ENCODE data around the gene CTSH. TPM values are rescaled to one million over a fixed set of nuclear protein-coding genes. Genes with fewer than 3 reads are reported as not detected.

The CTSH gene
- total RNA-seq, 1 donor from 2014 or later: 52.6 TPM

DNA sequence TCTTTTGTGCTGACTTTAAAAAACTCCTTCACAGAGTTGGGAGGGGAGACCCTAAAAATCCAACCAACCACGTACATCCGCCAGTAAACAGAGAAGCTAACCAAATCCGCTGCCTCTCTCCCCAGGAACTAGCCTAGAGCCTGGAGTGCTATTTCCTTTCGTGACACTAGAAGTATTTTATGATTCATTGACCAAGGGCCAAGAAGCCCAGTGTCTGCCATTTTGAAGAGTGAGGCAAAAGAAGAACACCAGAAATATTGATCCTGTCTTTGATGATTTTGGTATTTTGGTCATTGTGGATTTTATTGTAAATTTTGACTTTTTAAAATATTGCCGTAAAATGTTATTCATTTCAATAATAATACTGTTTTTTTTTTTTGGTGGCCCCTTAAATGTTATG is 10.5 kb upstream of the CTSH start:
- Histone ChIP-seq H3K27me3 (ENCODE audit: low read depth) (peaks cover 5% of the 10 kb centered on the region), H3K36me3 (no peaks in the 10 kb centered on the region), H3K4me3 (no peak overlapping the region), H3K4me1 (peaks cover 24% of the 10 kb centered on the region), H3K27ac (replicated peaks) (no peak overlapping the region), H3K9me3 (replicated peaks) (no peaks in the 10 kb centered on the region)
- TF ChIP-seq, protein P1, sequence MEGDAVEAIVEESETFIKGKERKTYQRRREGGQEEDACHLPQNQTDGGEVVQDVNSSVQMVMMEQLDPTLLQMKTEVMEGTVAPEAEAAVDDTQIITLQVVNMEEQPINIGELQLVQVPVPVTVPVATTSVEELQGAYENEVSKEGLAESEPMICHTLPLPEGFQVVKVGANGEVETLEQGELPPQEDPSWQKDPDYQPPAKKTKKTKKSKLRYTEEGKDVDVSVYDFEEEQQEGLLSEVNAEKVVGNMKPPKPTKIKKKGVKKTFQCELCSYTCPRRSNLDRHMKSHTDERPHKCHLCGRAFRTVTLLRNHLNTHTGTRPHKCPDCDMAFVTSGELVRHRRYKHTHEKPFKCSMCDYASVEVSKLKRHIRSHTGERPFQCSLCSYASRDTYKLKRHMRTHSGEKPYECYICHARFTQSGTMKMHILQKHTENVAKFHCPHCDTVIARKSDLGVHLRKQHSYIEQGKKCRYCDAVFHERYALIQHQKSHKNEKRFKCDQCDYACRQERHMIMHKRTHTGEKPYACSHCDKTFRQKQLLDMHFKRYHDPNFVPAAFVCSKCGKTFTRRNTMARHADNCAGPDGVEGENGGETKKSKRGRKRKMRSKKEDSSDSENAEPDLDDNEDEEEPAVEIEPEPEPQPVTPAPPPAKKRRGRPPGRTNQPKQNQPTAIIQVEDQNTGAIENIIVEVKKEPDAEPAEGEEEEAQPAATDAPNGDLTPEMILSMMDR (IDR thresholded peaks at IDR 0.05; ENCODE audit: borderline replicate concordance): no peak
- intact Hi-C loops (cut with micrococcal nuclease): no loop called here
- no peak for DNase-seq

DNA sequence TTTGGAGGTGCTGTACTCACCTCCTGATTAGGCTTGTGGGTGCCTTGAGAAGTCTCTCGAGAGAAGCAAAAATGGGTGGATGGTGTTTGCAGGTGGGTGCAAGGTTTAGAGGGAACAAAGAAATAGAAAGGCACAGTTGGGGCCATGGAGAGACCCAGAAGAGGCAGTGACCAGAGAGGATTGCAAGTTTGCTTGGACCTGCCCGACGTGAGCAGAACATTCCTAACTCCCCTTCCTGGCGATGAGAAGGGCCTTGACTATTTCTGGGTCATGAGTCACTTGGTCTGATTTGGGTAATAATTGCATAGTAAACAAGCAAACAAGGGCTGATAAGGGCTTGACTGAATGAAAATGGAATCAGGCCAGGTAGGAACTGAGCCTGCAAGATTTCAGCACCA is 7.0 kb upstream of the CTSH start:
- TF ChIP-seq, protein P1 (IDR thresholded peaks at IDR 0.05; ENCODE audit: borderline replicate concordance): no peak
- Histone ChIP-seq H3K4me1 (peaks cover 32% of the 10 kb centered on the region), H3K27me3 (ENCODE audit: low read depth) (no peaks in the 10 kb centered on the region), H3K9me3 (replicated peaks) (no peaks in the 10 kb centered on the region), H3K36me3 (no peaks in the 10 kb centered on the region), H3K27ac (replicated peaks) (peak overlapping the region; percentile 67), H3K4me3 (no peak overlapping the region)
- intact Hi-C loops (cut with micrococcal nuclease): no loop called here
- no peak for DNase-seq

DNA sequence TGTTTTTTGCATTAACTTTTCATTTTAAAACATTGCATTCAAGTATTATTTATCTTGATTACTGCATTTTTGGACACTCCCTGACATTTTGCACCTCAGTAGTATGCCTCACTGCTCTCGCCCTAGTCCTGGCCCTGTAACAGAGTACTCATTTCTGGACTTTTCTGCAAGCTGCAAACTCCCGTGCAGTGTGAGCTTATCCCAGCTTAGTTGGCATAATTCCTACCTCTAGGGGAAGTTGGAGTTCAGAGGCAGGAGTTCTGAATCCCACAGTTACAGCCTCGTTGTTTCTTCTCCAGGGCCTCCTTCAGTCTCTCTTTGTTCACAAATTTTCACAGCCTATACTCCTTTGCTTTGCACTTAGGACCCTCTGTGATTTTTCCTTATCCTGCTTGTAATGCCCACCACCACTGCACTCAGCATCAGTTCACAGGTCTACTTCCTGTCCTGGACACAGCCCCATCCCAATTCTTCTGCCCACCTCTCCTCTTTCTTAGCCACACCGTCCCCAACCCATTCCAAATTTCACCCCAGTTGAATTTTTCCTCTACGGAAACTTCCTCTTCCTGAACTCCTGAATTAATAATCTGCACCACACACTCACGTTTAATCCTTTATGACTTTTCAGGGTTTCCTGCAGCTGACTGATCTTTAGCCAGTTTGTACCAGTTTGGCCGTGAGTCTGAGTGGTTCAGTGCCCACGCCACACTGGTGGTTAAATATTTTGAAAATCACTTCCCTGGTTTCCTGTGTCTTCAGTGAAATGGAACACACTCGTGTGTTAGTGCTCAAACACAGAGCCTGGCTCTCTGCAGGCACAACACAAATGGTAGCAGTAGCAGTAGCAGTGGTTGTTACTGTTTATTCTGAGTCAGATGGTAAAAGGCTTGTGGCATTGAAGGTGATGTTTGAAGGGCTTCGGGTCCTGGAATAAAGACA is 6.3 kb upstream of the CTSH start:
- intact Hi-C loops (cut with micrococcal nuclease): no loop called here
- Histone ChIP-seq H3K4me3 (no peak overlapping the region), H3K36me3 (no peaks in the 10 kb centered on the region), H3K27ac (replicated peaks) (peak overlapping the region; percentile 67), H3K27me3 (ENCODE audit: low read depth) (no peaks in the 10 kb centered on the region), H3K4me1 (peaks cover 32% of the 10 kb centered on the region), H3K9me3 (replicated peaks) (no peaks in the 10 kb centered on the region)
- TF ChIP-seq, protein P1 (IDR thresholded peaks at IDR 0.05; ENCODE audit: borderline replicate concordance): peak; percentile 39
- no peak for DNase-seq

DNA sequence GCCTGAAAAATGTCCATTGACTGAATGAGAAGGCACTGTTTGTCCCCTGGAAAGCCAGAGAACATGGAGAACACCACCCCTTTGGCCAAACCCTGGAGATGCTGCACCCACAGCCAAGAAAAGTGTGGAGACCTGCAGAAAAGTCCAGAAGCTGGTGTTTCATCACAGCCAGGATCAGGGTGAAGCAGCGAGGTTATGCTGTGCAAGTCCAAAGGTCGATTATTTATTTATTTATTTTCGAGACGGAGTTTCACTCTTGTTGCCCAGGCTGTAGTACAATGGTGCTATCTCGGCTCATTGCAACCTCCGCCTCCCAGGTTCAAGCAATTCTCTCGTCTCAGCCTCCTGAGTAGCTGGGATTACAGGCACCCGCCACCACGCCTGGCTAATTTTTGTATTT is 5.5 kb upstream of the CTSH start:
- intact Hi-C loops (cut with micrococcal nuclease): no loop called here
- peaks cover 32% of the 10 kb centered on the region for H3K4me1 ChIP-seq
- TF ChIP-seq, protein P1 (IDR thresholded peaks at IDR 0.05; ENCODE audit: borderline replicate concordance): no peak
- no peaks in the 10 kb centered on the region for H3K36me3 ChIP-seq
- no peak for DNase-seq
- H3K4me3 ChIP-seq: no peak overlapping the region
- peak overlapping the region; percentile 67 for H3K27ac ChIP-seq (replicated peaks)
- no peaks in the 10 kb centered on the region for H3K9me3 ChIP-seq (replicated peaks)
- no peaks in the 10 kb centered on the region for H3K27me3 ChIP-seq (ENCODE audit: low read depth)

DNA sequence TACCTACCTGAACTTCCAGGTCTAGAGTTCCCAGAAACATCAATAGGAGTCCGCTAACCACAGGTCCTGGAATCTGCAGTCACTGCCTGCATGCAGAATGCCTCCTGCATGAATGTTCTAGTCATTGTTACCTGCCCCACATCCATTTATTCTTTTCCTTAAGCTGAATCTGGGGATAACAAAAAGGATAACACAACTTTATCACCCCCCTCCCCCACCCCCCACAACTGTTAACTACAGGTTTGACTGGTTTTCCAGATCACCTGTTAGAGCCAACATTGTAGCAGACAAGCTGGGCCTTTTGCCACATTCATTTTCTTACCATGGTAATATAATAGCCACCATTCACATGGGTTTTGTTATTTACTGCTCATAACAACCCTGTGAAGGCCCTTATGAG is 4.6 kb upstream of the CTSH start:
- Histone ChIP-seq H3K9me3 (replicated peaks) (no peaks in the 10 kb centered on the region), H3K4me3 (no peak overlapping the region), H3K27ac (replicated peaks) (no peak overlapping the region), H3K36me3 (no peaks in the 10 kb centered on the region), H3K27me3 (ENCODE audit: low read depth) (no peaks in the 10 kb centered on the region), H3K4me1 (peaks cover 40% of the 10 kb centered on the region)
- TF ChIP-seq, protein P1 (IDR thresholded peaks at IDR 0.05; ENCODE audit: borderline replicate concordance): no peak
- no peak for DNase-seq
- intact Hi-C loops (cut with micrococcal nuclease): no loop called here
